NCI-H510A treated with DMSO at 0.1 percent for 48 hours (cell line): ENCODE data around the gene RAX2.
"Not testable (repeated sequence)": the region's sequence is repeated elsewhere in the genome, so short reads cannot be mapped to it uniquely, and the experiment has no call there.

Source experiments
- DNase-seq: peaks from one replicate; lab custom pipeline; 2025; lab: John Stamatoyannopoulos, UW

RAX2 gene

GRCh38 chr19:3771906-3772455, at the start of gene RAX2:
Gene RAX2 (minus strand): TSS chr19:3772228. CDS start chr19:3771742, 486 bp downstream.
- no peak for DNase-seq

GRCh38 chr19:3821156-3821555, 49.1 kb upstream of the RAX2 start:
- no peak for DNase-seq

GRCh38 chr19:3819989-3820388, 48.0 kb upstream of the RAX2 start:
- no peak for DNase-seq

GRCh38 chr19:3818918-3819317, 46.9 kb upstream of the RAX2 start:
- DNase-seq: no peak

- DNase-seq: no peak
These were observed 46.4 kb upstream of the RAX2 start for GRCh38 chr19:3818466-3818865.

GRCh38 chr19:3817761-3818160, 45.7 kb upstream of the RAX2 start:
- DNase-seq: no peak

GRCh38 chr19:3816566-3817218, 44.7 kb upstream of the RAX2 start:
- DNase-seq: no peak

- not testable (repeated sequence) for DNase-seq
These were observed 44.1 kb upstream of the RAX2 start for GRCh38 chr19:3816148-3816547.

GRCh38 chr19:3814648-3815047, 42.6 kb upstream of the RAX2 start:
- no peak for DNase-seq

GRCh38 chr19:3813473-3814392, 41.7 kb upstream of the RAX2 start:
- DNase-seq: no peak

- no peak for DNase-seq
These were observed 38.8 kb upstream of the RAX2 start for GRCh38 chr19:3810708-3811355.

- no peak for DNase-seq
These were observed 38.1 kb upstream of the RAX2 start for GRCh38 chr19:3809881-3810707.

GRCh38 chr19:3808420-3809143, 36.6 kb upstream of the RAX2 start:
- no peak for DNase-seq

GRCh38 chr19:3807574-3808354, 35.7 kb upstream of the RAX2 start:
- DNase-seq: no peak

GRCh38 chr19:3807131-3807480, 35.1 kb upstream of the RAX2 start:
- no peak for DNase-seq

GRCh38 chr19:3805859-3806258, 33.8 kb upstream of the RAX2 start:
- DNase-seq: no peak

- no peak for DNase-seq
These were observed 32.4 kb upstream of the RAX2 start for GRCh38 chr19:3804429-3804828.

- DNase-seq: no peak
These were observed 32.0 kb upstream of the RAX2 start for GRCh38 chr19:3803986-3804385.

- no peak for DNase-seq
These were observed 31.3 kb upstream of the RAX2 start for GRCh38 chr19:3803114-3803888.
